Naive thymus-derived CD4-positive, alpha-beta T cell (primary cell): Measurements from ENCODE around the gene MYO10. TPM values are rescaled to one million over a fixed set of nuclear protein-coding genes. Genes with fewer than 3 reads are reported as not detected.
"Not testable (repeated sequence)": the region's sequence is repeated elsewhere in the genome, so short reads cannot be mapped to it uniquely, and the experiment has no call there.

Source experiments
- ATAC-seq: fragments of 150-1000 bp; cut with Tn5 transposase; 2 replicates; pipeline ENCODE4 v1.10.0; 2021; ENCODE audit warnings: mild to moderate bottlenecking, moderate library complexity
- CTCF ChIA-PET: fragments of 350-600 bp; sonication (Branson Sonifier 250); formaldehyde crosslinking; loops from one replicate; lab custom pipeline; 2021; ENCODE audit warnings: antibody characterized with exemption; lab: Charles Lee
- POLR2A ChIA-PET: fragments of 350-600 bp; sonication (Branson Sonifier 250); formaldehyde crosslinking; loops from one replicate; lab custom pipeline; 2021; ENCODE audit warnings: antibody characterized with exemption, inconsistent platforms; lab: Charles Lee
- DNase-seq, 9 donors: peaks; one replicate each; pipeline versions ENCODE4 v3.0.0 to v3.0.0-alpha.2; 2020 to 2022; ENCODE audit warnings: mixed read lengths in 1 of 9
- H3K27ac ChIP-seq: one replicate; pipeline ENCODE4 v1.7.0; 2013; ENCODE audit warnings: mild to moderate bottlenecking, low read depth, low read length, moderate library complexity
- H3K27me3 ChIP-seq, 2 donors: one replicate each; pipeline ENCODE4 v1.7.0; 2013; ENCODE audit warnings: low read length in 2 of 2, mild to moderate bottlenecking in 2 of 2, moderate library complexity in 2 of 2; ENCODE audit not compliant: control insufficient read depth in 2 of 2, insufficient read depth in 2 of 2
- H3K36me3 ChIP-seq, 3 experiments: 1 replicate in 2 of 3; 2 replicates in 1 of 3; pipeline ENCODE4 v1.7.0; 2013; ENCODE audit warnings: low read length in 3 of 3, mild to moderate bottlenecking in 3 of 3, moderate library complexity in 1 of 3; ENCODE audit not compliant: insufficient read depth in 3 of 3, control insufficient read depth in 2 of 3
- H3K4me1 ChIP-seq, 2 donors: one replicate each; pipeline ENCODE4 v1.7.0; 2013; ENCODE audit warnings: low read length in 2 of 2, mild to moderate bottlenecking in 2 of 2, moderate library complexity in 1 of 2; ENCODE audit not compliant: control insufficient read depth in 2 of 2, insufficient read depth in 2 of 2
- H3K4me3 ChIP-seq: 2 replicates; pipeline ENCODE4 v1.7.0; 2013; ENCODE audit warnings: mild to moderate bottlenecking, low read length
- H3K9me3 ChIP-seq, 3 experiments: 1 replicate in 2 of 3; 2 replicates in 1 of 3; pipeline ENCODE4 v1.7.0; 2013; ENCODE audit warnings: low read length in 3 of 3; ENCODE audit not compliant: control insufficient read depth in 2 of 3
- H3K27ac Mint-ChIP-seq, 9 donors: one replicate each; pipeline ENCODE4 v1.8.0; 2020 to 2022; ENCODE audit warnings: mixed read lengths in 9 of 9, mild to moderate bottlenecking in 8 of 9, moderate library complexity in 5 of 9, inconsistent platforms in 2 of 9
- H3K27me3 Mint-ChIP-seq, 5 donors: one replicate each; pipeline ENCODE4 v1.8.0; 2021 to 2022; ENCODE audit warnings: mixed read lengths in 5 of 5, mild to moderate bottlenecking in 1 of 5
- H3K36me3 Mint-ChIP-seq, 5 donors: one replicate each; pipeline ENCODE4 v1.8.0; 2020 to 2022; ENCODE audit warnings: mixed read lengths in 5 of 5, mild to moderate bottlenecking in 3 of 5, inconsistent platforms in 1 of 5
- H3K4me1 Mint-ChIP-seq, 7 donors: one replicate each; pipeline ENCODE4 v1.8.0; 2020 to 2022; ENCODE audit warnings: mixed read lengths in 7 of 7, mild to moderate bottlenecking in 3 of 7, inconsistent platforms in 1 of 7
- H3K4me3 Mint-ChIP-seq, 10 donors: one replicate each; pipeline ENCODE4 v1.8.0; 2020 to 2022; ENCODE audit warnings: mild to moderate bottlenecking in 10 of 10, mixed read lengths in 10 of 10, moderate library complexity in 6 of 10, inconsistent platforms in 2 of 10
- H3K9me3 Mint-ChIP-seq, 11 donors: one replicate each; pipeline ENCODE4 v1.8.0; 2020 to 2022; ENCODE audit warnings: mixed read lengths in 11 of 11, mild to moderate bottlenecking in 4 of 11, inconsistent platforms in 1 of 11, moderate library complexity in 1 of 11
- intact Hi-C, 2 donors: fragments of 100-400 bp; cut with micrococcal nuclease; formaldehyde crosslinking; loops; one replicate each; pipeline ENCODE4 v1.15.1; 2023
- polyA plus RNA-seq, 2 donors: library from polyadenylated mRNA; unstranded; fragments of 300-500 nt; fragmentation: Illumina TruSeq; gene quantifications; one replicate each; pipeline ENCODE4 v1.2.3, GENCODE V29; 2021
- total RNA-seq, 6 experiments: library from RNA in 5 of 6; stranded (reverse) in 5 of 6; gene quantifications; 1 replicate in 5 of 6; 2 replicates in 1 of 6; pipeline ENCODE4 v1.2.3 and lab custom pipeline; 2021 to 2026

The MYO10 gene
- total and polyA plus RNA-seq, 7 experiments from 2014 or later: 0.02 to 1.0 TPM; not detected in 5

GRCh38 chr5:16722097-16722495, 214.0 kb downstream of the MYO10 start:
- no peak for ATAC-seq

GRCh38 chr5:16721151-16722096, 214.7 kb downstream of the MYO10 start:
- no peaks in the 10 kb centered on the region for H3K27me3 Mint-ChIP-seq
- H3K27ac ChIP-seq: no peak overlapping the region
- H3K4me1 ChIP-seq: peaks cover 0 to 6% of the 10 kb centered on the region in 2 donors
- no peaks in the 10 kb centered on the region for H3K36me3 ChIP-seq
- no peak overlapping the region for H3K27ac Mint-ChIP-seq
- H3K9me3 Mint-ChIP-seq: peaks cover 0 to 13% (median 1%) of the 10 kb centered on the region in 11 donors
- H3K9me3 ChIP-seq: no peaks in the 10 kb centered on the region
- no peaks in the 10 kb centered on the region for H3K36me3 Mint-ChIP-seq
- no peak overlapping the region for H3K4me3 Mint-ChIP-seq
- H3K27me3 ChIP-seq: no peaks in the 10 kb centered on the region
- H3K4me1 Mint-ChIP-seq: peaks cover 0 to 7% (median 5%) of the 10 kb centered on the region in 7 donors
- no peak overlapping the region for H3K4me3 ChIP-seq
- intact Hi-C loops: no loop called here
- ChIA-PET POLR2A (no interaction called here), CTCF (no interaction called here)
- DNase-seq: no peak
- ATAC-seq: no peak

More at GRCh38 chr5:16722097-16722495, 214.0 kb downstream of the MYO10 start:
- H3K27ac ChIP-seq: no peak overlapping the region
- peaks cover 0 to 8% of the 10 kb centered on the region in 2 donors for H3K4me1 ChIP-seq
- peaks cover 0 to 13% (median 11%) of the 10 kb centered on the region in 7 donors for H3K4me1 Mint-ChIP-seq
- CTCF ChIA-PET: no interaction called here
- H3K36me3 Mint-ChIP-seq: no peaks in the 10 kb centered on the region
- H3K27ac Mint-ChIP-seq: no peak overlapping the region
- no peak overlapping the region for H3K4me3 ChIP-seq
- H3K27me3 ChIP-seq: no peaks in the 10 kb centered on the region
- no peaks in the 10 kb centered on the region for H3K9me3 ChIP-seq
- no peaks in the 10 kb centered on the region for H3K36me3 ChIP-seq
- no peak for DNase-seq
- intact Hi-C loops: no loop called here
- peaks cover 0 to 13% (median 1%) of the 10 kb centered on the region in 11 donors for H3K9me3 Mint-ChIP-seq
- POLR2A ChIA-PET: no interaction called here
- H3K4me3 Mint-ChIP-seq: no peak overlapping the region
- no peaks in the 10 kb centered on the region for H3K27me3 Mint-ChIP-seq

- peaks cover 0 to 11% (median 3%) of the 10 kb centered on the region in 5 donors for H3K27me3 Mint-ChIP-seq
- H3K27me3 ChIP-seq, intact Hi-C loops, H3K27ac Mint-ChIP-seq, H3K36me3 Mint-ChIP-seq, ATAC-seq, CTCF ChIA-PET, DNase-seq, H3K4me3 ChIP-seq, POLR2A ChIA-PET, H3K27ac ChIP-seq, H3K9me3 ChIP-seq, H3K4me1 Mint-ChIP-seq, H3K4me1 ChIP-seq, H3K9me3 Mint-ChIP-seq, H3K4me3 Mint-ChIP-seq, H3K36me3 ChIP-seq: not testable (repeated sequence)
Measured at GRCh38 chr5:16718036-16718435, 218.1 kb downstream of the MYO10 start.

- ChIA-PET CTCF (no interaction called here), POLR2A (no interaction called here)
- no peaks in the 10 kb centered on the region for H3K4me1 ChIP-seq
- H3K36me3 ChIP-seq: no peaks in the 10 kb centered on the region
- ATAC-seq (no peak), DNase-seq (no peak)
- H3K27me3 Mint-ChIP-seq: peaks cover 0 to 17% (median 16%) of the 10 kb centered on the region in 5 donors
- H3K27ac ChIP-seq: no peak overlapping the region
- no peaks in the 10 kb centered on the region for H3K9me3 ChIP-seq
- H3K27me3 ChIP-seq: no peaks in the 10 kb centered on the region
- H3K4me3 ChIP-seq: no peak overlapping the region
- peak overlapping the region in 1 of 9 donors; percentile 3 for H3K27ac Mint-ChIP-seq
- no peaks in the 10 kb centered on the region for H3K36me3 Mint-ChIP-seq
- intact Hi-C loops: no loop called here
- peaks cover 0 to 4% (median 0%) of the 10 kb centered on the region in 11 donors for H3K9me3 Mint-ChIP-seq
- peaks cover 0 to 9% (median 0%) of the 10 kb centered on the region in 7 donors for H3K4me1 Mint-ChIP-seq
- H3K4me3 Mint-ChIP-seq: peak overlapping the region in 6 of 10 donors; percentile 5 to 61 (median 39)
Measured at GRCh38 chr5:16713386-16713928, 222.6 kb downstream of the MYO10 start.

GRCh38 chr5:16712620-16713019, 223.5 kb downstream of the MYO10 start:
- CTCF ChIA-PET: no interaction called here
- POLR2A ChIA-PET: no interaction called here
- DNase-seq (no peak), ATAC-seq (no peak)
- Histone ChIP-seq H3K27ac (no peak overlapping the region), H3K4me3 (no peak overlapping the region), H3K36me3 (no peaks in the 10 kb centered on the region), H3K4me1 (no peaks in the 10 kb centered on the region), H3K27me3 (no peaks in the 10 kb centered on the region), H3K9me3 (no peaks in the 10 kb centered on the region)
- Mint-ChIP-seq H3K36me3 (no peaks in the 10 kb centered on the region), H3K27me3 (peaks cover 0 to 17% (median 16%) of the 10 kb centered on the region in 5 donors), H3K4me3 (peak overlapping the region in 1 of 10 donors; percentile 37), H3K4me1 (peaks cover 0 to 9% (median 0%) of the 10 kb centered on the region in 7 donors), H3K9me3 (peaks cover 0 to 4% (median 0%) of the 10 kb centered on the region in 11 donors), H3K27ac (no peak overlapping the region)
- intact Hi-C loops: no loop called here

- H3K36me3 ChIP-seq: no peaks in the 10 kb centered on the region
- Mint-ChIP-seq H3K27me3 (peaks cover 3 to 17% (median 16%) of the 10 kb centered on the region in 5 donors), H3K4me1 (peaks cover 0 to 9% (median 0%) of the 10 kb centered on the region in 7 donors), H3K4me3 (no peak overlapping the region), H3K27ac (no peak overlapping the region), H3K36me3 (no peaks in the 10 kb centered on the region), H3K9me3 (peaks cover 0 to 4% (median 0%) of the 10 kb centered on the region in 11 donors)
- intact Hi-C loops: no loop called here
- no peak overlapping the region for H3K27ac ChIP-seq
- H3K4me3 ChIP-seq: no peak overlapping the region
- POLR2A ChIA-PET: no interaction called here
- no peaks in the 10 kb centered on the region for H3K4me1 ChIP-seq
- H3K27me3 ChIP-seq: no peaks in the 10 kb centered on the region
- CTCF ChIA-PET: interaction anchor here (0.5 kb wide), 1 partner anchor 129 kb away, joined by 3 read pairs; no protein-coding TSS in a partner anchor
- ATAC-seq (no peak), DNase-seq (no peak)
- no peaks in the 10 kb centered on the region for H3K9me3 ChIP-seq
Measured at GRCh38 chr5:16712178-16712577, 223.9 kb downstream of the MYO10 start.
